Measurements from ENCODE around the gene COA6. TPM values are rescaled to one million over a fixed set of nuclear protein-coding genes. Genes with fewer than 3 reads are reported as not detected.
"Not testable (repeated sequence)": the region's sequence is repeated elsewhere in the genome, so short reads cannot be mapped to it uniquely, and the experiment has no call there.

The COA6 gene
- total RNA-seq, 1 donor from 2014 or later: 30.0 TPM

DNA sequence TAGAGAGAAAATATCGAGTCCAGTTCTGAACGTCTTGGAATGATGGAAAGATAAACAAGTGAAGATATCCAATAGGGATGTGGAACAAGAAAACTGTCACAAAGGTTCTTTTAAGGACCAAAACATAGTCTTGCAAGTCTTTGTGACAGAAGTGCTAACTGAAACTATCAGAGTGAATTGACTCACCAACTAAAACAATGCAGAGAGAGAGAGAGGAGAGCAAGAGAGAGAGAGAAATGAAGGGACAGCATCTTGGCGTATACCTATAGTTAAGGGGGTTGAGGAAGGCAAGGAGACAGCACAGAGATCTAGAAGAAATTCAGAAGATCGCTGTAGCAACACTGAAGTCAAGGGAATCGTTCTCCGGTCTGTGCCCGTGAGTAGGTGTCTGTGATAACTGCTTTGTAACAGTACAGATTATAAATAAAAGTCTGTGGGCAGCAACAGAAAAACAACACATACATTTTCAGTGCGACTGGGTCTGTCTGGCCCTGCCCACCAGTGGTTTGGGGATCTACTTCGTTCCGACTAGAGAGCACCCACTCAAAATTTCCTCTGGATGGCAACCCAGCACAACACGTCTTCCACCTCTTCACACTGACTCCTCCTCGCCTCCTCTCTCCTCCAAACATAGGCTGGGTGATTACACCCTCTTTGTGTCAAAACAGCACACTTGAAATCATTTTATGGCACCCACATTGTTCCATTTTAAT, 4.8 kb upstream of the COA6 start:
- intact Hi-C loops (cut with DNase I): no loop called here
- no peak for DNase-seq (ENCODE audit: low spot score)

DNA sequence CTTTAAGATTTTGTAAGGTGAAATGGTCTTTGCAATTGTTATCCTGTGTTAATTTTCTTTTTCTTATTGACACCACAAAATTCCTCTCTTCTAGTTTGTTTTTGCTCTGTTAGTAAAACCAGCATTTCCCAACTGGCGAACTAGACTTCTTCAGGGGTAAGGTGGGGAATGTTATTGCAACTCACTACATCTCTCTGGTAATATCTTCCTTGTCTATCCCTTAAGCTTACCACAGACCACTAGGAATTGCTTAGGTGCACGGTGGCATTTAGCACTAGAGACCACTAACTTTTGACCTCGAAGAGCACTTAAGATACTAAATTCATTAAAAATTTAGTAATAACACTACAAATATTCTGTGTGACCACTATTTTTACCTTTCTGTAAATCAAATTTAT, 4.2 kb upstream of the COA6 start:
- DNase-seq (ENCODE audit: low spot score): no peak
- intact Hi-C loops (cut with DNase I): no loop called here

DNA sequence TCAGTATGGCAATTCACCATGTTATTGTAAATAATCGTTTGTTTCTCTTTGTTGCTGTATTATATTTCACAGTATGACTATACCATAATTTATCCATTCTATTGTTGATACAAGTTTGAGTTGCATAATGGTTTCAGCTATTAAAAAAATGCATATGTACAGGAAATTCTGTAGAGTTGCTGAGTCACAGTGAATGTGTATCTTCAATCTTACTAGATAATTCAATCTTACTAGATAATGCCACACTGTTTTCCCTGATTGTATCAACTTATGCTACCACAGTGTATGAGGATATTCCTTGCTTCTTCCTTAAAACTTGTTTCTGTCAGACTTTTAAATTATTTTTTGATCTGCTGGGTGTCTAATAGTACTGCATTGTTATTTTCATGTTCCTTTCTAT, 3.5 kb upstream of the COA6 start:
- intact Hi-C loops (cut with DNase I): loop anchor here (5.0 kb wide), 1 partner anchor 108 kb away; the partner anchor contains the start of gene TARBP1
- no peak for DNase-seq (ENCODE audit: low spot score)

DNA sequence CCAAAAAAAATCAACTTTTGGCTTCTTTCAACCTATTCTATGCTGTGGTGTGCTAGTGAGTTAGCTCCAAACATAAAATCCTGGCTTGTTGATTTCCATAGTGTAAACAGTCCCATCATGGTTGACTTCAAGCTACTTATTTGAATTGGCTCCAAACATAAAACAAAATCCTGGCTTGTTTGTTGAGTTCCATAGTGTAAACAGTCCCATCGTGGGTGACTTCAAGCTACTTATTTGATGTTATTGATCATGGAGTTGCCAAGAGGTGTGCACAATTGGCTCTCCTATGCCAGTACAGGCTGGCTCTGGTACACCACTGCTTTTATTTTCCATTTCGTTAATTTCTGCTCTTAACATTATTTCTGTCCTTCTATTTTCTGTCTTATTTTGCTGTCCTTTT, 1.8 kb upstream of the COA6 start:
- no peak for DNase-seq (ENCODE audit: low spot score)
- intact Hi-C loops (cut with DNase I): loop anchor here (5.0 kb wide), 1 partner anchor 106 kb away; the partner anchor contains the start of gene TARBP1

DNA sequence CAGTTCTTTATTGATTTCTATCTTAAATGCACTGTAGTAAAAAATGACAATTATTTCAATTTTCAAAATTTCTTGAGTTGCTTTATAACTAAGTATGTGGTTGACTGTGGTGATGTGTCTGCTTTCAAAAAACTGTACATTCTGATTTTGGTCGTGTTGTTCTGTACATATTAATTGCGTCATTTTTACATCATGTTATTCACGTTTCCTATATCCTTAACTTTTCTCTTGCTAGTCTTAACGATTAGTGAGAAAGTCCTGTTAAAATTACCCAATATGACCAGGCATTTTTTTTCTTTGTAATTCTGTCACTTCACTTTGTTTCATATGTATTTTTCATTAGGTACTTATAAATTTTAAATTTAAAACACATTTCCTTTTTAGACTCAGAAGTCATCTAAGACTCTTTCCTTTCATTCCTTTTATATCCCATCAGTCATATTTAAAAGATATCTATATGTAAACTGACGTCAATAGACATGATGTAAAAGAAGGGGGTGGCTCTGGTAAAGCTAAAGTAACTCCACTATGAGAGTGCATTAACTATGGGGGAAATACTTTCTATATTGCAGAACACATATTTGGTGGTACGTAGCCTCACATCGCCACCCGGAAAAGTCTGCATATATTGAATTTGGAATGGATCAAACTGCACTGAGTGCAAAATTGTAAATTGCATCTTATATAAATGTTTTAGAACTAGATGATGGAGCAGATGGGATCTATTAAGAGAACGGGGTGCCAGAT, 1.1 kb upstream of the COA6 start:
- DNase-seq (ENCODE audit: low spot score): no peak
- intact Hi-C loops (cut with DNase I): loop anchor here (5.0 kb wide), 1 partner anchor 105 kb away; the partner anchor contains the start of gene TARBP1

DNA sequence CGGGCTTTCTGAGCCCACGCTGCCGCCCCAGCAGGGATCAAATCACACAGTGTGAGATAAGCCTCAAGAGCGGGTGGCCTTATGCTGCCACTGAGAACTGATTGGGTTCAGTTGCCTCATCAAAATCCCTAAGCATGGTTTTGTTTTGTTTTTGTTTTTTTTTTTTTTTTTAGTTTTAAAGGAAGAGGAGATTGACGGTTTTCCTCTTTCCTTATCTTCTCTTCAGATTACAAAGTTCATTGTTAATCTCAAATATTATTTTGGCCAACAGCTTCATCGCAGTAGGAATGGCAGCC, 651 bp downstream of the COA6 start:
- DNase-seq (ENCODE audit: low spot score): no peak
- intact Hi-C loops (cut with DNase I): loop anchor here (5.0 kb wide), 1 partner anchor 103 kb away; the partner anchor contains the start of gene TARBP1

DNA sequence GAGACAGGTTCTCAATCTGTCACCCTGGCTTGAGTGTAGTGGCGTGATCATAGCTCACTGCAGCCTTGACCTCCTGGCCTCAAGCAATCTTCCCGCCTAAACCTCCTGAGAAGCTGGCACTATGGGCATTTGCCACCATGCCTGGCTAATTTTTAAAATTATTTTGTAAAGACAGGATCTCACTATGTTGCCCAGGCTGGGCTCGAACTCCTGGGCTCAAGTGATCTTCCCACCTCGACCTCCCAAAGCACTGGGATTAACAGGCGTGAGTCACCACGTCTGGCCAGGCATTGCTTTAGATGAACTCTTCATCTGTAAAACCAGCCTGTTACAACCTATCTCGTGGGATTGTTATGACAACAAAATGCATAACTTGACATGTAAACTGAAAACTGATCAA, 2.4 kb downstream of the COA6 start:
- no peak for DNase-seq (ENCODE audit: low spot score)
- intact Hi-C loops (cut with DNase I): no loop called here

DNA sequence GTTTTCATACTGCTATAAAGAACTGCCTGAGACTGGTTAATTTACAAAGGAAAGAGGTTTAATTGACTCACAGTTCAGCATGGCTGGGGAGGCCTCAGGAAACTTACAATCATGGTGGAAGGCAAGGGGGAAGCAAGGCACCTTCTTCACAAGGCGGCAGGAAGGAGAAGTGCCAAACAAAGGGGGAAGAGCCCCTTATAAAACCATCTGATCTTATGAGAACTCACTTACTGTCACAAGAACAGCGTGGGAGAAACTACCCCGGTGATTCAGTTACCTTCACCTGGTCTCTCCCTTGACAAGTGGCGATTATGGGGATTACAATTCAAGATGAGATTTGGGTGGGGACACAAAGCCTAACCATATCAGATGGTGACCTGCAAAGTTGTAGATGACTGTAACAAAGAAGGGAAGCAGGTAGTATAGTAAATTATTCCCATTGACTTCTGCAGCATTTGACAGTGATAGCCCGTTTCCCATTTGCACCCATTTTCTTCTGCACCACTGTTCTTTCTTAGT, 6.4 kb downstream of the COA6 start:
- intact Hi-C loops (cut with DNase I); DNase-seq (ENCODE audit: low spot score): not testable (repeated sequence)

DNA sequence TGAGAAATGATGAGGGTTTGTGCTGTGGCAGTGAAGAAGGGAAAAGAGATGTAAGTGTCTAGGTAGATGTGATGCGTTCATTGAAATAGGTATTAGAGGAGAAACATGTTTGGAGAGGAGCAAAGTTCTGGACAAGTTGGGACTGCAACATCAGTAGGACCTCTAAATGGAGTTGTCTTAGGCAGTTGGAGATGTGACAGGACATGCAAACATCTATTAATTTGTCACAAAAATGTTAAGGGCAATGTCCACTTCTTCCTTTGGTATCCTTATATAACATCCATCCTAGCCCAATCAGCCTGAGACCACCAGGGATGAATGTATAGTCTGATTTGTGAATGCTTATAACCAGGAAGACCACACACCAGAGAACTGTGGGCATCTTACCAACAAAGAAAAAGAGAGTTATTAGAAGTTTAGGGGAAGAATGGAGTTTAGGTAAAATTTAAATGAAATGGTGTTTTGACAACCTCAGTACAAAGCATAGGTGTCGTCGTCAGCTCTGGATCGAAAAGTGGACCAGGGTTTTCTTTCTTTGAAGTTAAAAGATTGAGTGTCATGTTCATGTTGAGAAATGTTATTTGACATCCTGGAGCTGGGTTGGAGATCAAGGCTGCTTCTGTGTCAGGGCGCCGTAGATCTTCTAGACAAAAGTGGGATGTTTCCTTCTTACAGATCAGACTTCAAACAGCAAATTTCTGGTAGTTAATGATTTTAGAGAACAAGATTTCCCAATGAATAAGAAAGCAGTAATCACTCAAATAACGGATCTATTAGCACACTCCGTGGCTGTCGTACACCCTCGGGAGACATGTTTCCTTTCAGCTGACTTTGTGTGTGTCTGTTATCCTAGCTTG, 8.7 kb downstream of the COA6 start:
- intact Hi-C loops (cut with DNase I): no loop called here
- DNase-seq (ENCODE audit: low spot score): no peak

DNA sequence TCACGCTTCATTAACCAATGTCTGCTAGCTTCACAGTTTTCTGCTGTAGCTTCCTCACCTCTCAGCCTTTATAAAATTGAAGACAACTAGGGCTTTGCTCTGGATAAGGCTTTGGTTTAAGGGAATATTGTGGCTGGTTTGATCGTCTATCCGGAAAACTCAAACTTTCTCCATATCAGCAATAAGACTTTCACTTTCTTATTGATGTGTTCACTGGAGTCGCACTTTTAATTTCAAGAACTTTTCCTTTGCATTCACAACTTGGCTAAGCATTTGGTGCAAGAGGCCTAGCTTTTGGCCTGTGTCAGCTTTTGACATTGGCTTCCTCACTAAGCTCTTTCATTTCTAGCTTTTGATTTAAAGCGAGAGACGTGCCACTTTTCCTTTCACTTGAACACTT, 12.9 kb downstream of the COA6 start:
- intact Hi-C loops (cut with DNase I): no loop called here
- DNase-seq (ENCODE audit: low spot score): no peak

DNA sequence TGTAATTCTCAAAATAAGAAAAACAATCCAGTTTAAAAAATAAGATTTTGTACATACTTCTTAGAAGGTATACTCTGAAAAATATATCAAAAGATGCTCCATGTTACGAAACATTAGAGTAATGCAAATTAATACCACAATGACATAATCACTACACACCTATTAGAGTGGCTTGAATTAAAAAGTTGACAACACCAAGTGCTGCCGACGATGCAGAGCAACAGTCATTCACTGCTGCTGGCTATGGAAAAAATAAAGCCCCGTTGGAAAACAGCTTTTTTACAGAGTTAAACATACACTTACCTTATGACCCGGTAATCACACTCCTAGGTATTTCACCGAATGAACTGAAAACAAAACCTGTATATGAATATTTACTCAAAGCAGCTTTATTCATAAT, 14.8 kb downstream of the COA6 start:
- intact Hi-C loops (cut with DNase I): no loop called here
- DNase-seq (ENCODE audit: low spot score): no peak

DNA sequence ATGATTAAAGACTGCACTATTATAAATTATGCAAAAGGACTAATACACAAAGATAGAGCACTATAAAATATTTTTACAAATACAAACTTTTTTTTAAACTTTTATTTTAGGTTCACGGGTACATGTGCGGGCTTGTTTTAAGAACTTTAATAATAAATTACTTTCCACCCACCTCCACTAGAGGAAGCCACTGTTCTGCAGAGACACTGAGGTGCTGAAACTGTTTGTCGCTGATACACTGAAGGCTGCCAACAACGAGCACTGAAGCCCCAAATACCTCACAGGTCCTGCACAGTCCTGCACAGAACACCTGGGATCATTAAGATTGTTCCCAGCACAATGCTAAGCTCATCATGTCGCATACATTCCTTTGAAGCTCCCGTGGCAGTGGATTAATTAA, 19.9 kb downstream of the COA6 start:
- DNase-seq (ENCODE audit: low spot score): no peak
- intact Hi-C loops (cut with DNase I): no loop called here

DNA sequence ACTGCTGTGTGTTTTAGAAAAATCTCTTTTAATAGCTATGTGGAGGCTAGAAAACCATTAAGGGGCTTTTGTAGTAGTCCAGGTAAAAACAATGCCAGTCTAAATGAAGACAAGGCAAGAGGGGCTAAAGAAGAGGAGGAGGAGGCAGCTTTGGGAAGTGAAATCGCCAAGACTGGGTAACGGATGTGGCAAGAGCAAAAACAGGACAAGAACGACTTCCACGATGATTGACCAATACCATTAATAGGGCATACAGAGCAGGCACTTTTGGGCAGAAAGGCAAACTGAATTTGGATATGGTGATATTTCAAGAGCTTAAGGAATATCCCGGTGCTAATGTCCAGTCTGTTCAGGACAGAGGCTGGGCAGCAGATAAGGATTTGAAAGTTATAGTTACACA, 22.0 kb downstream of the COA6 start:
- intact Hi-C loops (cut with DNase I): no loop called here
- no peak for DNase-seq (ENCODE audit: low spot score)

DNA sequence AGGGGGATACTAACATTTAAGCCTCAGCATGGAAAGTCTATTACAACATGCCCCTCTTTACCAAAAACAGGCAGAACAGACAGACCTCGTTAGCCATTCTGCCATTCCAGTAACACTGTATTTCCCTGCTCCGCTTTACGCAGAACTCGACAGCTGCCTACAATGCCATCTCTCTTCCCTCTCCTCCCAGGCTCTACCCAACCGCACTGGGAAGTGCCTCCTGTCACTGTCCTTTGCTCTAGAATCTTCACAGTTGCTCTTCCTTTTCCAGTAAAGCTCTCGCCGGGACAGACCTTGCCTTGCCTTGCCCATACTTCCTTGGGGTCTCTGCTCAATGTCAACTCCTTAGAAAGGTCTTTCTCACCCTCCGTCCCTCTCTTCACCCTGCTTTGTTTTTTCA, 22.8 kb downstream of the COA6 start:
- intact Hi-C loops (cut with DNase I): no loop called here
- no peak for DNase-seq (ENCODE audit: low spot score)

DNA sequence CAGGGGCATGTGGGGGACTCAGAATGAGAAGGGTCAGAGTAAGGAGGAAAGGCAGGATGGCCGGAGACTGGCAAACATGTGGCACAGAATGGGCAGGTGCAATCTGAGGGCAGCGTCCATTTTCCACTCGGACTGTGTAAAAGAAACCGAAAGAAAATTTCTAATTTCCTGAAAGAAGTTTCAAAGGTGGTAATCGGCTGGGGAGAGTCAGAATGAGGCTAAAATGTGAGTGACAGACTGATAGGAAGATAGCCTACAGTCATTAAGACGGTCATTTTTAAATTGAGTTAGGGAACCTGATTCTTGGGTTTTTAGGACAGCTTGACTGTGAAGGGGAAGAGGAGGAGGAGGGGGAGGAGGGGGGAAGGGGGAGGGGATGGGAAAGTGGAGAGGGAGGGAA, 23.6 kb downstream of the COA6 start:
- no peak for DNase-seq (ENCODE audit: low spot score)
- intact Hi-C loops (cut with DNase I): no loop called here

DNA sequence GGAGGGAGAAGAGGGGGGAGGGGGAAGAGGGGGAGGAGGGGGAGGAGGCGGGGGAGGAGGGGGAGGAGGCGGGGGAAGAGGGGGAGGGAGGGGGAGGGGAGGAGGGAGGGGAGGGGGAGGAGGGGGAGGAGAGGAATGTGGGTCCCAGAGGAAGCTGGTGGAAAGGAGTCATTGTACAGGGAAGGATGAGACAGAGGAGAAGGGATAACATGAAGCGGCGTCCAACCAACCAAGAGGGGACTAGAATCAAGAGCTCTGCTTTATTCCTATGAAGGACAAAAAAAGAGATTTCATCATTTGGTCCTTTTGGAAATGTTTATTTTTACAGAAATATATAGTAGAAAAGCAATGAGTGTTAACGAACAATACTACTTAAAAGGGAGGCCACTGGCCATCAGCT, 24.5 kb downstream of the COA6 start:
- intact Hi-C loops (cut with DNase I): no loop called here
- no peak for DNase-seq (ENCODE audit: low spot score)

DNA sequence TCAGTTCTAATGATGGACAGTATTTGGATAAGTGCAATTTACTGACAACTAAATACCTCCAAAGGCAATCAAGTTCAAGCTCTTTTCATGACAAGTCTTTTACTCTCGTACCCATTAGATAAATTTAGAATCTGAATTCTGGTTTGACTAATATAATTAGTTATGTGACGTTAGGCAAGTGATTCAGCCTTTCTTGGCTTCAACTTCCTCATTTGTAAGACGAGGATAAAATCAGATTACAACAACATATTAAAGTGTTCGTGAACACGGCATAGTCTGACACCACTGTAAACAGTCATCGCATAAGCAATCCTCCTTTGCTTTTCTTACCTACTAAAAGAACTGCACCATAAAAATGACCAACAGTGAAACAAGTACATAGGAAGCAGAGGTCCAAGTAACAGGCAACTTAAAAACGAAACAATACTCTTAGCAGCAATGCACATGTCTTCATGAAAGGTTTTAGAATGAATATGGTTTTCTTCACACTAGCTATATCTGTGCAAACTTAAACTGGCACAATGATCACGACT, 25.7 kb downstream of the COA6 start:
- intact Hi-C loops (cut with DNase I): no loop called here
- DNase-seq (ENCODE audit: low spot score): no peak

DNA sequence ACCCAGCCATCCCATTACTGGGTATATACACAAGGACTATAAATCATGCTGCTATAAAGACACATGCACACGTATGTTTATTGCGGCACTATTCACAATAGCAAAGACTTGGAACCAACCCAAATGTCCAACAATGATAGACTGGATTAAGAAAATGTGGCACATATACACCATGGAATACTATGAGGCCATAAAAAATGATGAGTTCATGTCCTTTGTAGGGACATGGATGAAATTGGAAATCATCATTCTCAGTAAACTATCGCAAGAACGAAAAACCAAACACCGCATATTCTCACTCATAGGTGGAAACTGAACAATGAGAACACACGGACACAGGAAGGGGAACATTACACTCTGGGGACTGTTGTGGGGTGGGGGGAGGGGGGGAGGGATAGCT, 26.3 kb downstream of the COA6 start:
- intact Hi-C loops (cut with DNase I); DNase-seq (ENCODE audit: low spot score): not testable (repeated sequence)

DNA sequence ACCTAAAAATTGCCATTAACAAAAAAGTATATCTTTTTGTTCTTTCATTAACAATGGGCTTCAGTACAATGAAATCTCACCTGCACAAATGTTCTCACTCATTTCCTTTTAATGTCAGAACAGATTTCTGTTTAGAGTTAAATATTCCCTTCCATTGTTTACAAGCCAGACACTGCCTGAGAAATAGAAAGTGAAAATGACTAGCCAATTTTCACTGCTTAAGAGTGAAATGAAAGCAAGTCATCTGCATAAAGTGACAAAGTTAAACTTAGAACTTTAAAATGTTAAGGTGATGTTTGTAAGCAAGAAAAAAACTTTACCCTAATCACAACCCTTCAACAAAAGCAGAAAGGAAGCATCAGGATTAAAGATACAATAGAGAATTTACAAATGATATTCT, 27.5 kb downstream of the COA6 start:
- intact Hi-C loops (cut with DNase I): no loop called here
- DNase-seq (ENCODE audit: low spot score): no peak

DNA sequence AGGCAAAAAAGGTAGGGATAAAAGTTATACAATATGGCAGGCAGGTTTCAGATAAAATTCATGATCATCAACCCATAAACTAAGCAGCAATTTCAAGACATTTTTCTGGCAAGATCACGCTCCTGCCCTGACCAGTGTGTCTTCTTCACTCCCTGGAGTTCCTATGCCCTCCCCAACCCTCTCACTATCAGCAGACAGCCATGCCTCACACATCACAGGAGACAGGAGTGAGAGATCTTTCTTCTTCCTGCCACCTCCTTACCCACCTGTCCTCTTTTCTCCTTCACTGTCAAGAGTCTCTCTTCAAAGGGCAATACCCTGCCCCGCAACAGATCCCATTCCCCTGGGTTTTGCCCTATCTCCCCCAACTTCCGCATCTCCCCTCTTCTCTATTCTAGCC, 28.4 kb downstream of the COA6 start:
- DNase-seq (ENCODE audit: low spot score): no peak
- intact Hi-C loops (cut with DNase I): no loop called here

All from cardiac septum (tissue), 1 donor.